ENCODE data around the gene DNAH10. TPM values are rescaled to one million over a fixed set of nuclear protein-coding genes. Genes with fewer than 3 reads are reported as not detected.

Gene DNAH10
- total RNA-seq, 1 experiment from 2014 or later, result 0.17 TPM

GRCh38 chr12:123949770-123950165, 187.7 kb downstream of the DNAH10 start:
- no peak overlapping the region for H2AFZ ChIP-seq (ENCODE audit: low read length)
- H3K18ac ChIP-seq (ENCODE audit: insufficient read length, low read depth, low read length), result no peak overlapping the region
- H2BK15ac ChIP-seq (ENCODE audit: low read depth, low read length), result no peak overlapping the region
- no peak overlapping the region for H3T11ph ChIP-seq (ENCODE audit: low read length)
- no peak overlapping the region for H2BK12ac ChIP-seq (ENCODE audit: insufficient read length, low read depth, low read length)
- no peaks in the 10 kb centered on the region for H3K9me3 ChIP-seq (ENCODE audit: control insufficient read depth, low read depth, low read length)
- no peak overlapping the region for H3K23ac ChIP-seq (ENCODE audit: insufficient read length, low read depth, low read length)
- H3K4ac ChIP-seq (ENCODE audit: low read depth, low read length), result no peak overlapping the region
- no peak overlapping the region for H3K9ac ChIP-seq (ENCODE audit: extremely low read depth, insufficient read length, low read length)
- H3K4me2 ChIP-seq (ENCODE audit: insufficient read depth, insufficient read length, low read length), result no peak overlapping the region
- H3K27ac Mint-ChIP-seq, result no peak overlapping the region
- H2BK5ac ChIP-seq (ENCODE audit: insufficient read length, low read length), result no peak overlapping the region
- no peak overlapping the region for H3K27ac ChIP-seq (ENCODE audit: insufficient read length, low read depth, low read length)
- peak; percentile 8 for DNase-seq
- H2BK20ac ChIP-seq (ENCODE audit: low read depth, low read length, poor library complexity, severe bottlenecking), result no peak overlapping the region
- no peak for TF ChIP-seq CTCF (conservative IDR thresholded peaks at IDR 0.05)
- H3K56ac ChIP-seq (ENCODE audit: insufficient read length, low read depth, low read length), result no peak overlapping the region
- WGBS (ENCODE audit: extremely low coverage, insufficient read length, low lambda C conversion rate), result no CpG with 5 or more reads among the region's 15 CpGs
- H3K14ac ChIP-seq (ENCODE audit: insufficient read depth, low read length), result no peak overlapping the region
- H3K27me3 Mint-ChIP-seq (ENCODE audit: low read depth), result peaks cover 96% of the 10 kb centered on the region
- no peak overlapping the region for H2AK5ac ChIP-seq (ENCODE audit: insufficient read length, low read length)
- H4K20me1 ChIP-seq (ENCODE audit: control insufficient read depth, insufficient read depth, insufficient read length), result no peaks in the 10 kb centered on the region
- no peaks in the 10 kb centered on the region for H3K9me3 Mint-ChIP-seq
- no peak overlapping the region for H4K8ac ChIP-seq (replicated peaks; ENCODE audit: insufficient read length, low read depth, low read length)
- no peaks in the 10 kb centered on the region; the same call in 1 of the 2 replicates for H3K27me3 ChIP-seq (ENCODE audit: insufficient read depth, low read length)
- H3K36me3 Mint-ChIP-seq (ENCODE audit: insufficient read depth in 1 of 3, low read depth in 3 of 3), result peaks cover 0 to 1% (median 0%) of the 10 kb centered on the region in 3 experiments; a peak in 1 of 7 replicates
- H3K4me1 ChIP-seq (ENCODE audit: insufficient read depth, low read length), result no peaks in the 10 kb centered on the region
- H4K91ac ChIP-seq (ENCODE audit: insufficient read length, low read depth, low read length), result no peak overlapping the region
- no peaks in the 10 kb centered on the region for H3K79me2 ChIP-seq (ENCODE audit: insufficient read depth, low read length)
- H3K79me1 ChIP-seq (ENCODE audit: insufficient read depth, low read depth, low read length, poor library complexity, severe bottlenecking), result no peaks in the 10 kb centered on the region
- no peak overlapping the region for H2BK120ac ChIP-seq (ENCODE audit: low read depth, low read length, poor library complexity, severe bottlenecking)
- H3K23me2 ChIP-seq (ENCODE audit: insufficient read length, low read depth, low read length, poor library complexity, severe bottlenecking), result no peaks in the 10 kb centered on the region
- no peaks in the 10 kb centered on the region; a peak in 1 of 4 replicates for H3K4me1 Mint-ChIP-seq
- no peak overlapping the region for H4K5ac ChIP-seq (ENCODE audit: insufficient read length, low read depth, low read length)
- no peak overlapping the region for H3K4me3 Mint-ChIP-seq

Measured in H9 (cell line).